Endothelial cell of umbilical vein (primary cell): Measurements from ENCODE around the gene NCKAP5. TPM values are rescaled to one million over a fixed set of nuclear protein-coding genes. Genes with fewer than 3 reads are reported as not detected.

ENCODE experiments used
- BruUV-seq: library from RNA; stranded (reverse); fragments of 400-500 nt; replicated peaks from 2 replicates; lab custom pipeline; 2021; lab: Mats Ljungman, UMichigan
- CTCF ChIA-PET: fragments of 300-600, 350-600 bp; sonication (Branson Sonifier 250); formaldehyde crosslinking; loops from one replicate; lab custom pipeline; 2021; ENCODE audit warnings: antibody characterized with exemption, inconsistent platforms; lab: Charles Lee
- POLR2A ChIA-PET: fragments of 300-600, 350-600 bp; sonication (Branson Sonifier 250); formaldehyde crosslinking; loops from one replicate; lab custom pipeline; 2021; ENCODE audit warnings: antibody characterized with exemption, inconsistent platforms; lab: Charles Lee
- DNase-seq: peaks from one replicate; pipeline ENCODE4 v3.0.0-alpha.2; 2011; ENCODE audit warnings: low read depth, low spot score
- FAIRE-seq: peaks from 2 replicates; lab custom pipeline; 2011; peaks lifted over from hg19 to GRCh38; lab: Jason Lieb, UNC
- H2AFZ ChIP-seq: 2 replicates; pipeline ENCODE4 v1.6.0; 2012; ENCODE audit warnings: low read depth, low read length, control low read depth, inconsistent platforms
- H3K27ac ChIP-seq: 2 replicates; pipeline ENCODE4 v1.5.1; 2011; ENCODE audit warnings: low read depth, mild to moderate bottlenecking, control low read depth, low read length, moderate library complexity; ENCODE audit not compliant: insufficient read depth
- H3K27me3 ChIP-seq, 2 experiments: 2 replicates each; pipeline versions ENCODE4 v1.6.0 to v1.6.1; 2011; ENCODE audit warnings: low read length in 2 of 2, mixed read lengths in 1 of 2; ENCODE audit not compliant: control insufficient read depth in 2 of 2, insufficient read depth in 2 of 2
- H3K36me3 ChIP-seq, 2 experiments: 2 replicates in 1 of 2; 3 replicates in 1 of 2; pipeline ENCODE4 v1.5.1; 2011; ENCODE audit warnings: low read length in 2 of 2, mild to moderate bottlenecking in 1 of 2, moderate library complexity in 1 of 2; ENCODE audit not compliant: control insufficient read depth in 2 of 2, insufficient read depth in 2 of 2; ENCODE audit errors: extremely low read depth in 1 of 2
- H3K4me1 ChIP-seq: 3 replicates; pipeline ENCODE4 v1.5.1; 2011; ENCODE audit warnings: mild to moderate bottlenecking, low read length; ENCODE audit not compliant: control insufficient read depth, insufficient read depth; ENCODE audit errors: extremely low read depth
- H3K4me2 ChIP-seq: 2 replicates; pipeline ENCODE4 v1.6.1; 2011; ENCODE audit warnings: low read length, control low read depth, mixed read lengths; ENCODE audit not compliant: insufficient read depth
- H3K4me3 ChIP-seq, 3 experiments: fragments of 200-600 bp in 1 of 3; sonication (generic), shearing (Covaris generic) in 1 of 3; replicated peaks in 1 of 3; 2 replicates each; pipeline ENCODE4 v1.5.1; 2011 to 2016; ENCODE audit warnings: control low read depth in 3 of 3, low read length in 3 of 3, mild to moderate bottlenecking in 2 of 3, inconsistent platforms in 1 of 3, low read depth in 1 of 3, moderate library complexity in 1 of 3; ENCODE audit not compliant: insufficient read depth in 1 of 3
- H3K79me2 ChIP-seq: 2 replicates; pipeline ENCODE4 v1.6.0; 2012; ENCODE audit warnings: low read length, inconsistent platforms; ENCODE audit not compliant: control insufficient read depth, insufficient read depth
- H3K9ac ChIP-seq: replicated peaks from 2 replicates; pipeline ENCODE3; 2011; ENCODE audit warnings: low read length, control low read depth; ENCODE audit not compliant: insufficient read depth; ENCODE audit errors: extremely low read depth
- H3K9me1 ChIP-seq: replicated peaks from 3 replicates; pipeline ENCODE4 v1.6.0; 2011; ENCODE audit warnings: mild to moderate bottlenecking, low read length; ENCODE audit not compliant: control insufficient read depth, insufficient read depth; ENCODE audit errors: extremely low read depth
- H3K9me3 ChIP-seq: replicated peaks from 2 replicates; pipeline ENCODE4 v1.5.1; 2012; ENCODE audit warnings: low read length, inconsistent platforms; ENCODE audit not compliant: control insufficient read depth, insufficient read depth
- H4K20me1 ChIP-seq: replicated peaks from 2 replicates; pipeline ENCODE3; 2011; ENCODE audit warnings: mild to moderate bottlenecking, low read length; ENCODE audit not compliant: control insufficient read depth, insufficient read depth; ENCODE audit errors: extremely low read depth
- CTCF ChIP-seq, 2 donors: IDR thresholded peaks; 1 replicate in 1 of 2; 2 replicates in 1 of 2; pipeline ENCODE4 v1.5.1; 2011; ENCODE audit warnings: low read length in 2 of 2, mild to moderate bottlenecking in 2 of 2, moderate library complexity in 2 of 2, control low read depth in 1 of 2, inconsistent platforms in 1 of 2, low read depth in 1 of 2; ENCODE audit not compliant: insufficient read depth in 1 of 2; ENCODE audit errors: extremely low read depth in 1 of 2
- EZH2 ChIP-seq: IDR thresholded peaks from 2 replicates; pipeline ENCODE4 v1.6.1; 2012; ENCODE audit warnings: borderline replicate concordance, low read depth, mild to moderate bottlenecking, moderate library complexity, low read length, inconsistent platforms; ENCODE audit not compliant: severe bottlenecking
- FOS ChIP-seq: IDR thresholded peaks from 2 replicates; pipeline ENCODE4 v1.6.1; 2011; ENCODE audit warnings: mild to moderate bottlenecking, low read length, moderate library complexity, borderline replicate concordance; ENCODE audit not compliant: insufficient read depth
- JUN ChIP-seq: IDR thresholded peaks from 2 replicates; pipeline ENCODE4 v1.6.1; 2011; ENCODE audit warnings: borderline replicate concordance, low read depth; ENCODE audit not compliant: insufficient read length, insufficient read depth
- MYC ChIP-seq: IDR thresholded peaks from one replicate; pipeline ENCODE4 v1.6.1; 2011; ENCODE audit warnings: mild to moderate bottlenecking, low read depth, low read length
- POLR2A ChIP-seq: IDR thresholded peaks from 2 replicates; pipeline ENCODE4 v1.6.1; 2012; ENCODE audit warnings: low read depth, mild to moderate bottlenecking, control low read depth, low read length
- POLR2AphosphoS5 ChIP-seq: IDR thresholded peaks from 2 replicates; pipeline ENCODE4 v1.6.1; 2012; ENCODE audit warnings: low read depth, mild to moderate bottlenecking, control low read depth, low read length, moderate library complexity; ENCODE audit not compliant: insufficient read depth
- dilution Hi-C: fragments of 300-500 bp; cut with MboI; formaldehyde crosslinking; loops from one replicate; pipeline ENCODE4 v1.15.0; 2019; ENCODE audit warnings: low sequenced_read_pairs; ENCODE audit not compliant: extremely low pct_ligation_motif_present
- intact Hi-C: fragments of 100-400 bp; cut with micrococcal nuclease; formaldehyde crosslinking; loops from one replicate; pipeline ENCODE4 v1.10.0; 2022
- polyA plus RNA-seq, 4 experiments: library from polyadenylated mRNA; depleted of rRNA in 3 of 4; stranded (reverse) in 3 of 4; unstranded in 1 of 4; fragments of >200 nt; gene quantifications; 2 replicates each; pipeline versions ENCODE4 v1.2.1 to v1.2.3, GENCODE V29; 2011 to 2012; ENCODE audit warnings: missing spikeins in 1 of 4
- total RNA-seq: library from RNA; stranded (reverse); gene quantifications from 2 replicates; pipeline ENCODE4 v1.2.3, GENCODE V29; 2021
- TF ChIP-seq, protein P1 (sequence below): IDR thresholded peaks from 2 replicates; pipeline ENCODE4 v1.6.1; 2011; ENCODE audit not compliant: insufficient read depth, insufficient read length

The NCKAP5 gene
- total and polyA plus RNA-seq, 2 donors (not counting 3 experiments of a cell fraction or from before 2014, with no cell fraction given), result 0.47 to 3.3 TPM

DNA sequence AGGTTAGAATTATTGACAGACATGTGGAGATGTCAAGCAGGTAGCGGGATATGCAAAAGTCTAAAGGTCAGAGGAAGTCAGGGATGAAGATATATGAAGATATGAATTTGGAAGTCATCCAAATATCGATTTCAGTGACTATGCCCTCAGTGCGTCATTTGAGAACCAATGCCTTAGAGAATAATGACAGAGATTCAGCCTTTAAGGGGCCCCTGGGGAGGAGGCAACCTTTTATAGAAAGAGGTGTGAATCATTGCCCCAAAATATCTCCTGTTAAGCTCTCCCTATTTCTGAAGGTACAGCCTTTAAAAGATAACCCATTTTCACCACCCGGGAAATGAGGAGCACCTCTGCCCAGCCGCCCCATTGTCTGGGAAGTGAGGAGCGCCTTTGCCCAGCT, 223.4 kb downstream of the NCKAP5 start:
- H3K9me3 ChIP-seq, result no peaks in the 10 kb centered on the region
- H3K36me3 ChIP-seq, result no peaks in the 10 kb centered on the region
- TF ChIP-seq POLR2AphosphoS5 (no peak), EZH2 (no peak), MYC (no peak), CTCF (IDR thresholded peaks at IDR 0.05; ENCODE audit: extremely low read depth in 1 of 2, insufficient read depth in 1 of 2, low read depth in 1 of 2, low read length in 2 of 2) (no peak), FOS (no peak), POLR2A (no peak)
- TF ChIP-seq, protein P1, sequence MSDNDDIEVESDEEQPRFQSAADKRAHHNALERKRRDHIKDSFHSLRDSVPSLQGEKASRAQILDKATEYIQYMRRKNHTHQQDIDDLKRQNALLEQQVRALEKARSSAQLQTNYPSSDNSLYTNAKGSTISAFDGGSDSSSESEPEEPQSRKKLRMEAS, result no peak
- no peaks in the 10 kb centered on the region for H3K27me3 ChIP-seq
- no peak overlapping the region for H2AFZ ChIP-seq
- H3K27ac ChIP-seq, result no peak overlapping the region
- no peaks in the 10 kb centered on the region for H3K4me1 ChIP-seq
- H4K20me1 ChIP-seq, result no peaks in the 10 kb centered on the region
- dilution Hi-C loops, result no loop called here
- no peaks in the 10 kb centered on the region for H3K79me2 ChIP-seq
- ChIA-PET POLR2A (no interaction called here), CTCF (no interaction called here)
- no peaks in the 10 kb centered on the region for H3K9me1 ChIP-seq
- H3K4me3 ChIP-seq, result no peak overlapping the region
- H3K9ac ChIP-seq, result no peak overlapping the region
- no TSS peak for BruUV-seq
- intact Hi-C loops, result no loop called here
- FAIRE-seq (no peak), DNase-seq (no peak)
- no peak overlapping the region for H3K4me2 ChIP-seq

DNA sequence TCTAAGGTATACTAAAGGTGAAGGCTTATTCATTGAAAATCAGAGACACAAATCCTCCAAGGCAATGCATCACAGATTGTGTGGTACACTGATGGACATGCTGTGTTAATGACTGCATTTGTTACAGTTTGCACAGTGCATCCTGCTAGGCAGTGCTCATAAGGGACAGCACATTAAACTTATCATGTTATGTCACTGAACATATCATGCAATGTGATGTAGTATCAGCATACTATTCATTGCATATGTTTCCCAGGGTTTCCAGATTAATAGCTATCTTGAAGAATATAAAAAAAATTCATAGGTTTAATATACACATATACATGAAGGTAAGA, 225.3 kb downstream of the NCKAP5 start:
- FAIRE-seq, result no peak
- H3K79me2 ChIP-seq, result no peaks in the 10 kb centered on the region
- ChIA-PET CTCF (no interaction called here), POLR2A (no interaction called here)
- no peaks in the 10 kb centered on the region for H3K36me3 ChIP-seq
- BruUV-seq, result no TSS peak
- no peak for TF ChIP-seq MYC
- no peak for TF ChIP-seq CTCF (IDR thresholded peaks at IDR 0.05; ENCODE audit: extremely low read depth in 1 of 2, insufficient read depth in 1 of 2, low read depth in 1 of 2, low read length in 2 of 2)
- TF ChIP-seq POLR2AphosphoS5, result no peak
- no peak for TF ChIP-seq JUN
- no peak for TF ChIP-seq FOS
- TF ChIP-seq, protein P1, result no peak
- TF ChIP-seq POLR2A, result no peak
- H3K9me3 ChIP-seq, result no peaks in the 10 kb centered on the region
- no peaks in the 10 kb centered on the region for H4K20me1 ChIP-seq
- H2AFZ ChIP-seq, result no peak overlapping the region
- no peaks in the 10 kb centered on the region for H3K27me3 ChIP-seq
- dilution Hi-C loops (no loop called here), intact Hi-C loops (no loop called here)
- H3K4me2 ChIP-seq, result no peak overlapping the region
- H3K27ac ChIP-seq, result no peak overlapping the region
- no peak overlapping the region for H3K9ac ChIP-seq
- no peaks in the 10 kb centered on the region for H3K9me1 ChIP-seq
- no peak for DNase-seq
- no peaks in the 10 kb centered on the region for H3K4me1 ChIP-seq
- H3K4me3 ChIP-seq, result no peak overlapping the region
